Activated naive CD4-positive, alpha-beta T cell treated with anti-CD3 and anti-CD28 coated beads for 36 hours (primary cell): ENCODE measurements around the gene STAB2. TPM values are rescaled to one million over a fixed set of nuclear protein-coding genes. Genes with fewer than 3 reads are reported as not detected.

ENCODE experiments used
- CTCF ChIA-PET: fragments of 350-600 bp; sonication (Branson Sonifier 250); formaldehyde crosslinking; loops from one replicate; lab custom pipeline; 2021; ENCODE audit warnings: antibody characterized with exemption; lab: Charles Lee
- DNase-seq: peaks from one replicate; pipeline ENCODE4 v3.0.0-alpha.2; 2020
- H3K27ac Mint-ChIP-seq: one replicate; pipeline ENCODE4 v1.8.0; 2021; ENCODE audit warnings: mild to moderate bottlenecking, mixed read lengths
- H3K27me3 Mint-ChIP-seq: one replicate; pipeline ENCODE4 v1.8.0; 2021; ENCODE audit warnings: low read depth, mixed read lengths
- H3K36me3 Mint-ChIP-seq: one replicate; pipeline ENCODE4 v1.8.0; 2021; ENCODE audit warnings: low read depth, mixed read lengths
- H3K4me1 Mint-ChIP-seq: one replicate; pipeline ENCODE4 v1.8.0; 2021; ENCODE audit warnings: low read depth, mixed read lengths
- H3K4me3 Mint-ChIP-seq: one replicate; pipeline ENCODE4 v1.8.0; 2021; ENCODE audit warnings: mild to moderate bottlenecking, moderate library complexity, mixed read lengths
- H3K9me3 Mint-ChIP-seq: one replicate; pipeline ENCODE4 v1.8.0; 2021; ENCODE audit warnings: mixed read lengths
- intact Hi-C: fragments of 100-400 bp; cut with micrococcal nuclease; formaldehyde crosslinking; loops from one replicate; pipeline ENCODE4 v1.15.1; 2023
- total RNA-seq, 2 experiments: library from RNA; stranded (reverse); gene quantifications; one replicate each; pipeline ENCODE4 v1.2.3, GENCODE V29; 2021

The STAB2 gene
- total RNA-seq, 2 experiments from 2014 or later = not detected

- CTCF ChIA-PET = no interaction called here
- no peak for DNase-seq
- no peak overlapping the region for H3K27ac Mint-ChIP-seq
- intact Hi-C loops = no loop called here
- H3K4me3 Mint-ChIP-seq = no peak overlapping the region
- H3K36me3 Mint-ChIP-seq = no peaks in the 10 kb centered on the region
- peaks cover 4% of the 10 kb centered on the region for H3K27me3 Mint-ChIP-seq
- H3K9me3 Mint-ChIP-seq = peaks cover 2% of the 10 kb centered on the region
- H3K4me1 Mint-ChIP-seq = no peaks in the 10 kb centered on the region
These were observed 3.2 kb downstream of the STAB2 start for GRCh38 chr12:103590271-103590670.

- CTCF ChIA-PET = interaction anchor here (0.6 kb wide), 1 partner anchor 96 kb away, joined by 5 read pairs; no protein-coding TSS in a partner anchor
- Mint-ChIP-seq H3K4me3 (no peak overlapping the region), H3K36me3 (no peaks in the 10 kb centered on the region), H3K9me3 (peaks cover 2% of the 10 kb centered on the region), H3K27ac (no peak overlapping the region), H3K27me3 (peaks cover 6% of the 10 kb centered on the region), H3K4me1 (no peaks in the 10 kb centered on the region)
- DNase-seq = no peak
- intact Hi-C loops = no loop called here
These were observed 9.9 kb downstream of the STAB2 start for GRCh38 chr12:103596981-103597380.

- Mint-ChIP-seq H3K9me3 (no peaks in the 10 kb centered on the region), H3K36me3 (no peaks in the 10 kb centered on the region), H3K27me3 (peaks cover 2% of the 10 kb centered on the region), H3K4me1 (no peaks in the 10 kb centered on the region), H3K27ac (no peak overlapping the region), H3K4me3 (no peak overlapping the region)
- intact Hi-C loops = no loop called here
- CTCF ChIA-PET = interaction anchor here (0.8 to 1.1 kb wide), 2 partner anchors 29 to 32 kb away, joined by 3 read pairs; no protein-coding TSS in a partner anchor
- DNase-seq = no peak
These were observed 12.2 kb downstream of the STAB2 start for GRCh38 chr12:103599274-103599673.

GRCh38 chr12:103600967-103601728 lies 14.1 kb downstream of the STAB2 start:
- H3K4me3 Mint-ChIP-seq = no peak overlapping the region
- DNase-seq = no peak
- H3K36me3 Mint-ChIP-seq = no peaks in the 10 kb centered on the region
- intact Hi-C loops = no loop called here
- no peaks in the 10 kb centered on the region for H3K9me3 Mint-ChIP-seq
- no peaks in the 10 kb centered on the region for H3K4me1 Mint-ChIP-seq
- no peak overlapping the region for H3K27ac Mint-ChIP-seq
- peaks cover 4% of the 10 kb centered on the region for H3K27me3 Mint-ChIP-seq
- CTCF ChIA-PET = no interaction called here

- CTCF ChIA-PET = no interaction called here
- DNase-seq = no peak
- no peak overlapping the region for H3K4me3 Mint-ChIP-seq
- no peaks in the 10 kb centered on the region for H3K4me1 Mint-ChIP-seq
- no peak overlapping the region for H3K27ac Mint-ChIP-seq
- intact Hi-C loops = no loop called here
- H3K27me3 Mint-ChIP-seq = peaks cover 6% of the 10 kb centered on the region
- no peaks in the 10 kb centered on the region for H3K9me3 Mint-ChIP-seq
- H3K36me3 Mint-ChIP-seq = no peaks in the 10 kb centered on the region
These were observed 33.3 kb downstream of the STAB2 start for GRCh38 chr12:103620395-103620794.

GRCh38 chr12:103623716-103624115 lies 36.6 kb downstream of the STAB2 start:
- H3K36me3 Mint-ChIP-seq = no peaks in the 10 kb centered on the region
- no peak for DNase-seq
- no peak overlapping the region for H3K27ac Mint-ChIP-seq
- no peak overlapping the region for H3K4me3 Mint-ChIP-seq
- peaks cover 3% of the 10 kb centered on the region for H3K27me3 Mint-ChIP-seq
- intact Hi-C loops = no loop called here
- no peaks in the 10 kb centered on the region for H3K4me1 Mint-ChIP-seq
- CTCF ChIA-PET = no interaction called here
- H3K9me3 Mint-ChIP-seq = no peaks in the 10 kb centered on the region

- Mint-ChIP-seq H3K4me1 (no peaks in the 10 kb centered on the region), H3K36me3 (no peaks in the 10 kb centered on the region), H3K9me3 (no peaks in the 10 kb centered on the region), H3K27ac (no peak overlapping the region), H3K27me3 (peaks cover 5% of the 10 kb centered on the region), H3K4me3 (no peak overlapping the region)
- peak; percentile 22 for DNase-seq
- intact Hi-C loops = loop anchor here (5.0 kb wide), 1 partner anchor 251 kb away; no protein-coding TSS in a partner anchor
- CTCF ChIA-PET = interaction anchor here (0.7 kb wide), 1 partner anchor 109 kb away, joined by 4 read pairs; no protein-coding TSS in a partner anchor
These were observed 39.4 kb downstream of the STAB2 start for GRCh38 chr12:103626498-103626897.

- no peak overlapping the region for H3K27ac Mint-ChIP-seq
- no peaks in the 10 kb centered on the region for H3K4me1 Mint-ChIP-seq
- H3K9me3 Mint-ChIP-seq = peaks cover 6% of the 10 kb centered on the region
- no peak for DNase-seq
- peaks cover 5% of the 10 kb centered on the region for H3K27me3 Mint-ChIP-seq
- CTCF ChIA-PET = interaction anchor here (0.7 kb wide), 1 partner anchor 70 kb away, joined by 3 read pairs; no protein-coding TSS in a partner anchor
- no peak overlapping the region for H3K4me3 Mint-ChIP-seq
- intact Hi-C loops = loop anchor here (5.0 kb wide), 1 partner anchor 250 kb away; no protein-coding TSS in a partner anchor
- no peaks in the 10 kb centered on the region for H3K36me3 Mint-ChIP-seq
These were observed 40.2 kb downstream of the STAB2 start for GRCh38 chr12:103627189-103627855.

GRCh38 chr12:103632554-103633216 lies 45.6 kb downstream of the STAB2 start:
- intact Hi-C loops = loop anchor here (1.0 kb wide), 3 partner anchors 57 to 136 kb away; no protein-coding TSS in a partner anchor
- Mint-ChIP-seq H3K9me3 (peaks cover 7% of the 10 kb centered on the region), H3K27ac (no peak overlapping the region), H3K4me3 (no peak overlapping the region), H3K27me3 (peaks cover 2% of the 10 kb centered on the region), H3K4me1 (no peaks in the 10 kb centered on the region), H3K36me3 (no peaks in the 10 kb centered on the region)
- CTCF ChIA-PET = interaction anchor here (0.6 to 1.5 kb wide), 5 partner anchors 14 to 116 kb away, joined by 3 to 4 read pairs (median 3); no protein-coding TSS in a partner anchor
- peak; percentile 79 for DNase-seq

GRCh38 chr12:103634732-103635131 lies 47.7 kb downstream of the STAB2 start:
- no peak for DNase-seq
- Mint-ChIP-seq H3K36me3 (no peaks in the 10 kb centered on the region), H3K27me3 (peaks cover 5% of the 10 kb centered on the region), H3K4me3 (no peak overlapping the region), H3K9me3 (peaks cover 7% of the 10 kb centered on the region), H3K4me1 (no peaks in the 10 kb centered on the region), H3K27ac (no peak overlapping the region)
- intact Hi-C loops = no loop called here
- CTCF ChIA-PET = no interaction called here

- no peaks in the 10 kb centered on the region for H3K4me1 Mint-ChIP-seq
- H3K4me3 Mint-ChIP-seq = no peak overlapping the region
- H3K27ac Mint-ChIP-seq = no peak overlapping the region
- H3K27me3 Mint-ChIP-seq = peaks cover 3% of the 10 kb centered on the region
- DNase-seq = no peak
- peaks cover 7% of the 10 kb centered on the region for H3K9me3 Mint-ChIP-seq
- H3K36me3 Mint-ChIP-seq = no peaks in the 10 kb centered on the region
- intact Hi-C loops = no loop called here
- CTCF ChIA-PET = no interaction called here
These were observed 48.3 kb downstream of the STAB2 start for GRCh38 chr12:103635419-103635818.

- H3K9me3 Mint-ChIP-seq = peaks cover 3% of the 10 kb centered on the region
- H3K27ac Mint-ChIP-seq = no peak overlapping the region
- H3K27me3 Mint-ChIP-seq = peaks cover 3% of the 10 kb centered on the region
- H3K36me3 Mint-ChIP-seq = no peaks in the 10 kb centered on the region
- DNase-seq = no peak
- CTCF ChIA-PET = no interaction called here
- no peaks in the 10 kb centered on the region for H3K4me1 Mint-ChIP-seq
- intact Hi-C loops = no loop called here
- H3K4me3 Mint-ChIP-seq = no peak overlapping the region
These were observed 49.9 kb downstream of the STAB2 start for GRCh38 chr12:103637021-103637420.
